HEK293 (cell line): ENCODE data around the gene SCGB1C1.

Experiments used
- CTCF ChIA-PET: fragments of 350-600 bp; formaldehyde crosslinking; extraction: SDS; loops from one replicate; lab custom pipeline; 2021; ENCODE audit warnings: antibody characterized with exemption; lab: Yijun Ruan, JAX
- POLR2A ChIA-PET: fragments of 300-600 bp; formaldehyde crosslinking; extraction: SDS; loops from one replicate; lab custom pipeline; 2020; ENCODE audit warnings: antibody characterized with exemption, inconsistent platforms; lab: Yijun Ruan, JAX
- H3K27ac ChIP-seq: fragments of 200-500 bp; sonication (Bioruptor generic); 2 replicates; pipeline ENCODE4 v1.5.1; 2014; ENCODE audit warnings: low read depth, low read length, control low read depth, inconsistent platforms; ENCODE audit errors: extremely low read depth
- H3K36me3 ChIP-seq, 2 experiments: fragments of 200-500 bp in 1 of 2; sonication (Bioruptor generic) in 1 of 2; 1 replicate in 1 of 2; 2 replicates in 1 of 2; pipeline ENCODE4 v1.5.1; 2014 to 2017; ENCODE audit warnings: inconsistent platforms in 2 of 2, low read length in 2 of 2; ENCODE audit not compliant: control insufficient read depth in 2 of 2, insufficient read depth in 1 of 2
- H3K4me1 ChIP-seq: fragments of 200-500 bp; sonication (Bioruptor generic); 2 replicates; pipeline ENCODE4 v1.5.1; 2014; ENCODE audit warnings: mild to moderate bottlenecking, low read length, inconsistent platforms; ENCODE audit not compliant: control insufficient read depth, insufficient read depth
- H3K4me3 ChIP-seq: 2 replicates; pipeline ENCODE4 v1.5.1; 2011; ENCODE audit warnings: low read depth, mild to moderate bottlenecking, control low read depth, low read length, moderate library complexity
- H3K9me3 ChIP-seq: fragments of 200-500 bp; sonication (Bioruptor generic); 2 replicates; pipeline ENCODE4 v1.5.1; 2014; ENCODE audit warnings: low read depth, low read length, inconsistent platforms; ENCODE audit not compliant: control insufficient read depth, insufficient read depth
- BCL11A ChIP-seq: fragments of 450-650 bp; formaldehyde crosslinking; IDR thresholded peaks from 2 replicates; pipeline ENCODE4 v1.5.1; 2016; ENCODE audit warnings: low read depth, missing biosample characterization, missing genetic modification characterization
- GLIS1 ChIP-seq: fragments of 450-650 bp; formaldehyde crosslinking; IDR thresholded peaks from 2 replicates; pipeline ENCODE4 v1.5.1; 2016; ENCODE audit warnings: missing biosample characterization, missing genetic modification characterization
- MZF1 ChIP-seq: fragments of 450-650 bp; formaldehyde crosslinking; IDR thresholded peaks from 2 replicates; pipeline ENCODE4 v1.5.1; 2017; ENCODE audit warnings: missing biosample characterization, missing genetic modification characterization, borderline replicate concordance
- ZIC2 ChIP-seq: fragments of 450-650 bp; formaldehyde crosslinking; IDR thresholded peaks from 2 replicates; pipeline ENCODE4 v1.5.1; 2016; ENCODE audit warnings: missing biosample characterization, missing genetic modification characterization
- ZNF10 ChIP-seq: fragments of 450-650 bp; formaldehyde crosslinking; IDR thresholded peaks from 2 replicates; pipeline ENCODE4 v1.5.1; 2017; ENCODE audit warnings: missing biosample characterization, missing genetic modification characterization
- ZNF239 ChIP-seq: fragments of 450-650 bp; formaldehyde crosslinking; IDR thresholded peaks from 2 replicates; pipeline ENCODE4 v1.5.1; 2016; ENCODE audit warnings: missing biosample characterization, missing genetic modification characterization
- ZNF366 ChIP-seq: fragments of 450-650 bp; formaldehyde crosslinking; conservative IDR thresholded peaks from 2 replicates; pipeline ENCODE4 v1.5.1; 2016; ENCODE audit warnings: missing biosample characterization, missing genetic modification characterization
- ZNF560 ChIP-seq: fragments of 450-650 bp; formaldehyde crosslinking; IDR thresholded peaks from 2 replicates; pipeline ENCODE4 v1.5.1; 2017; ENCODE audit warnings: missing biosample characterization, missing genetic modification characterization, borderline replicate concordance
- ZNF660 ChIP-seq: fragments of 450-650 bp; IDR thresholded peaks from 2 replicates; pipeline ENCODE4 v1.5.1; 2018; ENCODE audit warnings: missing biosample characterization, mild to moderate bottlenecking, missing genetic modification characterization
- ZNF76 ChIP-seq: fragments of 450-650 bp; formaldehyde crosslinking; IDR thresholded peaks from 2 replicates; pipeline ENCODE4; 2016; ENCODE audit warnings: low read depth, missing biosample characterization, missing genetic modification characterization, borderline replicate concordance
- TF ChIP-seq, protein P1 (sequence below): fragments of 450-650 bp; formaldehyde crosslinking; IDR thresholded peaks from 2 replicates; pipeline ENCODE4 v1.5.1; 2016; ENCODE audit warnings: missing biosample characterization, missing genetic modification characterization
- TF ChIP-seq, protein P2 (sequence below): fragments of 450-650 bp; formaldehyde crosslinking; IDR thresholded peaks from 2 replicates; pipeline ENCODE4 v1.5.1; 2016; ENCODE audit warnings: missing biosample characterization, missing genetic modification characterization
- TF ChIP-seq, protein P3 (sequence below): fragments of 450-650 bp; formaldehyde crosslinking; IDR thresholded peaks from 2 replicates; pipeline ENCODE4 v1.5.1; 2016; ENCODE audit warnings: missing biosample characterization, missing genetic modification characterization
- TF ChIP-seq, protein P4 (sequence below): fragments of 450-650 bp; formaldehyde crosslinking; IDR thresholded peaks from 2 replicates; pipeline ENCODE4 v1.5.1; 2017; ENCODE audit warnings: missing biosample characterization, mild to moderate bottlenecking, missing genetic modification characterization, moderate library complexity

Gene SCGB1C1

DNA sequence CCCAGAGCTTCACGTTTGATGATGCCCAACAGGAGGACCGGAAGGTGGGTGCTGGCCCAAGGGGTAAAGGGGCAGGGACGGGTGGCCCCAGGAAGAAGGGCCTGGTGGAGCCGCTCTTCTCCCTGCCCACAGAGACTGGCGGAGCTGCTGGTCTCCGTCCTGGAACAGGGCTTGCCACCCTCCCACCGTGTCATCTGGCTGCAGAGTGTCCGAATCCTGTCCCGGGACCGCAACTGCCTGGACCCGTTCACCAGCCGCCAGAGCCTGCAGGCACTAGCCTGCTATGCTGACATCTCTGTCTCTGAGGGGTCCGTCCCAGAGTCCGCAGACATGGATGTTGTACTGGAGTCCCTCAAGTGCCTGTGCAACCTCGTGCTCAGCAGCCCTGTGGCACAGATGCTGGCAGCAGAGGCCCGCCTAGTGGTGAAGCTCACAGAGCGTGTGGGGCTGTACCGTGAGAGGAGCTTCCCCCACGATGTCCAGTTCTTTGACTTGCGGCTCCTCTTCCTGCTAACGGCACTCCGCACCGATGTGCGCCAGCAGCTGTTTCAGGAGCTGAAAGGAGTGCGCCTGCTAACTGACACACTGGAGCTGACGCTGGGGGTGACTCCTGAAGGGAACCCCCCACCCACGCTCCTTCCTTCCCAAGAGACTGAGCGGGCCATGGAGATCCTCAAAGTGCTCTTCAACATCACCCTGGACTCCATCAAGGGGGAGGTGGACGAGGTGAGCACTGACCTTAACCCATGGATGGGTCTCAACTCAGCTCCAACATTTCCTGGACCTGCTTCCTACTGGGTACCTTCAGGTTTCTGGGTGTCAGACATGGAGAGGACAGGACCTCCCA lies 16.6 kb downstream of the SCGB1C1 start (continued):
- no peak for TF ChIP-seq ZIC2 (tag by site-specific recombination)
- no peak for TF ChIP-seq ZNF660 (tag by site-specific recombination)
- no peak for TF ChIP-seq ZNF560 (tag by site-specific recombination)
- no peak for TF ChIP-seq ZNF76 (tag by site-specific recombination)
- TF ChIP-seq, protein P1, sequence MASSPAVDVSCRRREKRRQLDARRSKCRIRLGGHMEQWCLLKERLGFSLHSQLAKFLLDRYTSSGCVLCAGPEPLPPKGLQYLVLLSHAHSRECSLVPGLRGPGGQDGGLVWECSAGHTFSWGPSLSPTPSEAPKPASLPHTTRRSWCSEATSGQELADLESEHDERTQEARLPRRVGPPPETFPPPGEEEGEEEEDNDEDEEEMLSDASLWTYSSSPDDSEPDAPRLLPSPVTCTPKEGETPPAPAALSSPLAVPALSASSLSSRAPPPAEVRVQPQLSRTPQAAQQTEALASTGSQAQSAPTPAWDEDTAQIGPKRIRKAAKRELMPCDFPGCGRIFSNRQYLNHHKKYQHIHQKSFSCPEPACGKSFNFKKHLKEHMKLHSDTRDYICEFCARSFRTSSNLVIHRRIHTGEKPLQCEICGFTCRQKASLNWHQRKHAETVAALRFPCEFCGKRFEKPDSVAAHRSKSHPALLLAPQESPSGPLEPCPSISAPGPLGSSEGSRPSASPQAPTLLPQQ (tag by site-specific recombination): no peak
- TF ChIP-seq, protein P2, sequence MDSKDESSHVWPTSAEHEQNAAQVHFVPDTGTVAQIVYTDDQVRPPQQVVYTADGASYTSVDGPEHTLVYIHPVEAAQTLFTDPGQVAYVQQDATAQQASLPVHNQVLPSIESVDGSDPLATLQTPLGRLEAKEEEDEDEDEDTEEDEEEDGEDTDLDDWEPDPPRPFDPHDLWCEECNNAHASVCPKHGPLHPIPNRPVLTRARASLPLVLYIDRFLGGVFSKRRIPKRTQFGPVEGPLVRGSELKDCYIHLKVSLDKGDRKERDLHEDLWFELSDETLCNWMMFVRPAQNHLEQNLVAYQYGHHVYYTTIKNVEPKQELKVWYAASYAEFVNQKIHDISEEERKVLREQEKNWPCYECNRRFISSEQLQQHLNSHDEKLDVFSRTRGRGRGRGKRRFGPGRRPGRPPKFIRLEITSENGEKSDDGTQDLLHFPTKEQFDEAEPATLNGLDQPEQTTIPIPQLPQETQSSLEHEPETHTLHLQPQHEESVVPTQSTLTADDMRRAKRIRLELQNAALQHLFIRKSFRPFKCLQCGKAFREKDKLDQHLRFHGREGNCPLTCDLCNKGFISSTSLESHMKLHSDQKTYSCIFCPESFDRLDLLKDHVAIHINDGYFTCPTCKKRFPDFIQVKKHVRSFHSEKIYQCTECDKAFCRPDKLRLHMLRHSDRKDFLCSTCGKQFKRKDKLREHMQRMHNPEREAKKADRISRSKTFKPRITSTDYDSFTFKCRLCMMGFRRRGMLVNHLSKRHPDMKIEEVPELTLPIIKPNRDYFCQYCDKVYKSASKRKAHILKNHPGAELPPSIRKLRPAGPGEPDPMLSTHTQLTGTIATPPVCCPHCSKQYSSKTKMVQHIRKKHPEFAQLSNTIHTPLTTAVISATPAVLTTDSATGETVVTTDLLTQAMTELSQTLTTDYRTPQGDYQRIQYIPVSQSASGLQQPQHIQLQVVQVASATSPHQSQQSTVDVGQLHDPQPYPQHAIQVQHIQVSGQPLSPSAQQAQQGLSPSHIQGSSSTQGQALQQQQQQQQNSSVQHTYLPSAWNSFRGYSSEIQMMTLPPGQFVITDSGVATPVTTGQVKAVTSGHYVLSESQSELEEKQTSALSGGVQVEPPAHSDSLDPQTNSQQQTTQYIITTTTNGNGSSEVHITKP: no peak
- TF ChIP-seq BCL11A (tag by site-specific recombination): no peak
- no peak for TF ChIP-seq MZF1
- TF ChIP-seq, protein P3, sequence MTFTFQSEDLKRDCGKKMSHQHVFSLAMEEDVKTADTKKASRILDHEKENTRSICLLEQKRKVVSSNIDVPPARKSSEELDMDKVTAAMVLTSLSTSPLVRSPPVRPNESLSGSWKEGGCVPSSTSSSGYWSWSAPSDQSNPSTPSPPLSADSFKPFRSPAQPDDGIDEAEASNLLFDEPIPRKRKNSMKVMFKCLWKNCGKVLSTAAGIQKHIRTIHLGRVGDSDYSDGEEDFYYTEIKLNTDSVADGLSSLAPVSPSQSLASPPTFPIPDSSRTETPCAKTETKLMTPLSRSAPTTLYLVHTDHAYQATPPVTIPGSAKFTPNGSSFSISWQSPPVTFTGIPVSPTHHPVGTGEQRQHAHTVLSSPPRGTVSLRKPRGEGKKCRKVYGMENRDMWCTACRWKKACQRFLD (tag by site-specific recombination): no peak
- TF ChIP-seq, protein P4, sequence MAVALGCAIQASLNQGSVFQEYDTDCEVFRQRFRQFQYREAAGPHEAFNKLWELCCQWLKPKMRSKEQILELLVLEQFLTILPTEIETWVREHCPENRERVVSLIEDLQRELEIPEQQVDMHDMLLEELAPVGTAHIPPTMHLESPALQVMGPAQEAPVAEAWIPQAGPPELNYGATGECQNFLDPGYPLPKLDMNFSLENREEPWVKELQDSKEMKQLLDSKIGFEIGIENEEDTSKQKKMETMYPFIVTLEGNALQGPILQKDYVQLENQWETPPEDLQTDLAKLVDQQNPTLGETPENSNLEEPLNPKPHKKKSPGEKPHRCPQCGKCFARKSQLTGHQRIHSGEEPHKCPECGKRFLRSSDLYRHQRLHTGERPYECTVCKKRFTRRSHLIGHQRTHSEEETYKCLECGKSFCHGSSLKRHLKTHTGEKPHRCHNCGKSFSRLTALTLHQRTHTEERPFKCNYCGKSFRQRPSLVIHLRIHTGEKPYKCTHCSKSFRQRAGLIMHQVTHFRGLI (tag by site-specific recombination): no peak

DNA sequence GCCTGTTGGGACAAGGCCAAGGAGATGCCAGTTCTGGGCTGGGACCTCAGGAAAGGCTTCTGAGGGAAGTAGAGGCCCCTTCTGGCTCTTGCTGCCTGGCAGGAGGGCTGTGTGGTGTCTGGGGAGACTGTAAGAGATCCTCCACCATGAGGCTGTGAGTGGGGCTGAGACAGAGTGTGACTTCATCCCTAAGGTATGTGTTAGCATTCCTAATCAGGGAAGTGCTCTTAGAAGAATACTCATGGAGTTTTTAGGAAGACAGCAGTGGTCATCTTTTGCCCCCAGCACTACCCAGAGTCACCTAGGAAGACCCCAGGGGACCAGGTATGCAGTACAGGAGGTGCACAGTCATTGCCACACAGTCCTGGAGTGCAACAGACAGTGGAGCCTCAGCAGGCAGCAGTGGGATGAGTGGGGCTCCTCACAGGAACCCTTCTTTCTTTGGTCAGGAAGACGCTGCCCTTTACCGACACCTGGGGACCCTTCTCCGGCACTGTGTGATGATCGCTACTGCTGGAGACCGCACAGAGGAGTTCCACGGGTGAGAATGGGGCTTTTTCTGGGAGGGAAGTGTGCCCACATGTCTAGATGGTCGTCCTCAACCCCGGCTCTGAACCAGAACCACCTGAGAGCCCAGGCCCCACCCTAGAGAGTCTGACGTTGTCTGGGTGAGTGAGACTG lies 17.4 kb downstream of the SCGB1C1 start:
- no peak for TF ChIP-seq ZNF366
- peak; percentile 76 for TF ChIP-seq ZNF10 (tag by site-specific recombination)
- TF ChIP-seq GLIS1 (tag by site-specific recombination): peak; percentile 85
- TF ChIP-seq ZNF239 (tag by site-specific recombination): no peak
- POLR2A ChIA-PET: interaction anchor here (1.0 kb wide), 1 partner anchor 9 kb away, joined by 3 read pairs; no protein-coding TSS in a partner anchor
- Histone ChIP-seq H3K9me3 (no peaks in the 10 kb centered on the region), H3K4me1 (no peaks in the 10 kb centered on the region), H3K4me3 (peak overlapping the region; percentile 83), H3K27ac (no peak overlapping the region), H3K36me3 (peaks cover 0 to 70% of the 10 kb centered on the region in 2 experiments; a peak in 1 of 3 replicates)
- CTCF ChIA-PET: interaction anchor here (1.3 kb wide), 1 partner anchor 19 kb away, joined by 4 read pairs; no protein-coding TSS in a partner anchor
